GM18499 (cell line): ENCODE results near the gene DUSP18.
"Not testable (repeated sequence)": the region's sequence is repeated elsewhere in the genome, so short reads cannot be mapped to it uniquely, and the experiment has no call there.

ENCODE experiments used
- ATAC-seq: cut with Tn5 transposase; IDR thresholded peaks from one replicate; pipeline ENCODE4 v1.9.1; 2021; ENCODE audit warnings: moderate number of reproducible peaks; ENCODE audit not compliant: insufficient read depth, unreplicated experiment

DUSP18 gene

DNA sequence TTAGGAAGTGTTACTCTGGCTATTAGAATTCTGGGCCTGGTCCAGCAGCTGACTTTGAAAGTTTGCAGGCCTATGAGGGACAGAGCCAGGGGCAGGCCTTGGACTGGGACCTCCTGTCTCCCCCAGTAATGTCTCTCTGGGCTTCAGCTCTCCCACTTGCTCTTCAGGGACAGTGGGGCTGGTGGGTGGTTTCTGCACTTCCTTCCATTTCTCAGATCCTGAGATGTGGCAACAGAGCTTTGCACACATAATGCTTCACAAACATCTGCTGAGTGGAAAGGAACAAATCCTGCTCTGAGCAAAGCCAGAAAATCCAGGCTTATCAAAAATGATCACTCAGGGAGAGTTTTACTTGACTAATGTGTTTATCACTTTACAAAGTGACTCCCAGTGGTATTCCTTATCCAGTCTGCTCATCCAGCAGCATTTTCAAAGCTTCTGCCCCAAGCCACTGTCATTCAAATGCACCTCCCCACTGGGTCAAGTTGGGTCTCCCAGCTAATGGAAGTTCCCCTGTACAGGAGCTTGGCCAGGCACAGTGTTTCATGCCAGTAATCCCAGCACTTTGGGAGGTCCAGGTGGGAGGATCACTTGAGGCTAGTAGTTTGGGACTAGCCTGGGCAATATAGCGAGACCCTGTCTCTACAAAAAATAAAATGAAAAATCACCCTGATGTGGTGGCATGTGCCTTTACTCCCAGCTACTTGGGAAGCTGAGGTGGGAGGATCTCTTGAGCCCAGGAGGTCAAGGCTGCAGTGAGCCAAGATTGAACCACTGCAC lies 13.5 kb upstream of the DUSP18 start:
- no peak for ATAC-seq

DNA sequence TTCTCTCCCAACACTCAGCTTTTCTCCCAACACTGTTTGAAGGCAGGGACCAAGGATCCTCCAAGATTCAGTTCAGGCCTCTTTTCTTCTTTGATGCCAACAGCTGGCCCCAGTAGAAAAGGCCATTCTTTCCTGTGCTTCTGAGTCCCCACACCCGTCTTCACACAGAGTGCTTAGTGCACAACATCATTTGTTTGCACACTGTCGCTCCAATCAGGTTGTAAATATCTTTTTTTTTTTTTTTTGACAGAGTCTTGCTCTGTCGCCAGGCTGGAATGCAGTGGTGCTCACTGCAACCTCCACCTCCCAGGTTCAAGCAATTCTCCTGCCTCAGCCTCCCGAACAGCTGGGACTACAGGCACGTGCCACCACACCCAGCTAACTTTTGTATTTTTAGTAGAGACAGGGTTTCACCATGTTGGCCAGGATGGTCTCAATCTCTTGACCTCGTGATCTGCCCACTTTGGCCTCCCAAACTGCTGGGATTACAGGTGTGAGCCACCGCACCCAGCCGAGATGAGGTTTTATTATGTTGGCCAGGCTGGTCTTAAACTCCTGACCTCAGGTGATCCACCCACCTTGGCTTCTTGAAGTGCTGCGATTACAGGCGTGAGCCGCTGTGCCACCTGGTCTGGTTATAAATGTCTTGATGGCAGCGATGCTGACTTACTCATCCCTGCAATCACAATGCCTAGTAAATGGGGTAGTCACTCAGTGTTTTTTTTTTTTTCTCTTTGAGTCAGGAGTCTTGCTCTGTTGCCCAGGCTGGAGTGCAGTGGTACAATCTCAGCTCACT lies 12.4 kb upstream of the DUSP18 start:
- ATAC-seq: not testable (repeated sequence)

DNA sequence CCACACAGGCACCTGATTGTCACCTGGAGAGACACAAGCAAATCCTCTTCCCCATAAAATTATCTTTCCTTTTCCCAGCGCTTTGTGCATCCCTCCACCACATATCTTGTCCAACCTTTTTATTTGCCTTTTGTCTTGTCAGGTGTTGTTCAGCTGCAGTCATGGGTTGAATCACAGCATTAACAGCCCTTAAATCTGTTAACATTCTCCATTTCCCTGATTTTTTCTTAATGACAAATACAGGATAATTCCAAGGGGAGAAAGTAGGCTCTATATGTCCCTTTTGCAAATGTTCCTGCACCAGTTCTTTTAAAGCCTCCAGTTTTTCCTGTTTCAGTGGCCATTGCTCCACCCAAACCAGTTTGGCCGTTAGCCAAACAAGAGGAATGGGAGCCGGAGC lies 8.9 kb upstream of the DUSP18 start:
- ATAC-seq: not testable (repeated sequence)

DNA sequence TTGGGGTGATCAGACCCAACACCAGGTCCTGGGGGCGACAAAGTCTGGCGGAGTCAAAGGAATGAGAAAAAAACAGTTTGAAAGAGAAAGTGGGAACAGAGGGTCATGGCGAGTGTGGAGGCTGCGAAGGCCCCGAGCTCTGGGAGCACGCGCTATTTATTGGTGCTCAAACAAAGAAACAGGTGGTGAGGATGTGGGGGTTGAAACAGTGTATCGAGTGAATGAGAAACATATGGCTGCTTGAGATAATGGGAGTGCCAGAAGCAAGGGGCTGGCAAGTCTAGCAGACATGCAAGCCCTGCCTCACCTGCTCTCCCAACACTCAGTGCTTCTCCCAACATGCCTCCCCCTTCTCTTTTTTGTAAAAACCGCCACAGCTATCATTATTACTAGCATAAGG lies 7.8 kb upstream of the DUSP18 start:
- no peak for ATAC-seq

DNA sequence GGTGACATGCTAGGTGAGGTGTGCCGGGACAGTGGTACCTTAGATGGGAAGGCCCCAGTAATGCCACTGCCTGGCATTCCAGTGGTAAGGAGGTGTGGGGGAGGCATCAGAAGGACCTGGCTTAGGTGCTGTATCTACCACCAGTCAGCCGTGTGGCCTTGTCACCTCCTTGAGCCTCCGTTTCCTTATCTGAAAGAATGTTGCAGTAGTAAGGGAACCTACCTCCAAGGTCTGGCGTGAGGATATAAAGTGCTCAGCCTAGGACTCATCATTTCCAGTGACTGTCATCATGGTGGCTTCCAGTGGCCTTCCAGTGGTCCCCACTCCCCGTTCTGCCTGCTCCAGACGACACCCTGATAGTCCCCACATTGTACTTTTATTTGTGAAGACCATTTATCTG lies 6.8 kb upstream of the DUSP18 start:
- no peak for ATAC-seq

DNA sequence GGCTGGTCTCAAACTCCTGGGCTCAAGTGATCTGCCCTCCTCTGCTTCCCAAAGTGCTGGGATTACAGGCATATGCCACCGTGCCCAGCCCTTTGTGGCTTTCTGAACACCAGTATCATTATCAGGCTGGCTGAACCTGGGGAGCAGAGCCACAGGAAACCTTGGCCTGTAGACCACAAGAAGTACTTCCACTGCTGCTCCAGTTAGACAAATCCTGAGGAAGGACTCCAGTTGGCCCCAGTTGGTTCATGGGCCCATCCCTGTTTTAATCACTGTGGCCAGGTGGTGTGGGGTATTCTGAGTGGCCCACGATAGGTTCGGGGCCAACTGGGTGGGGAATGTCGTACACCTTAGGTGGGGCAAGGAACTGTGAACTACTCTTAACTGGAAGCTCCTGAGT lies 5.5 kb upstream of the DUSP18 start:
- ATAC-seq: no peak

DNA sequence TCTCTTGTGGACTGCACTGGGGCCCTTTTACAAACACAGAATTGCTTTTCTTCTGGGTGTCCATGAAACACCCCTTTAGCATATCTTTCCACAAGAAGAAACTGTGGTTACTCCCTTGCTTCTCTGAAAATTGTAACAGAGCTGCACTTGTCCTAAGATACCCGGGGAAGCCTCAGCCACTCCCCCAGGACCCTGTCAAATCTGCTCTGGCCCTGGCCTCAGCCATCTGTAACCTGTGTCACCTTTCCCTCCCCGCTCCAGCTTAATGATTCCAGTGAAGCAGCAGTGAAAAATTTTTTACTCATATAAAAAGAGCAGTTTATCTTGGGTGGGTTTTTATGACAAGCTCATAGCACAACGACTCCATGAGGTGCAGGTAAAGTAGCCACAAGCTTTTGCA lies 3.4 kb upstream of the DUSP18 start:
- no peak for ATAC-seq

DNA sequence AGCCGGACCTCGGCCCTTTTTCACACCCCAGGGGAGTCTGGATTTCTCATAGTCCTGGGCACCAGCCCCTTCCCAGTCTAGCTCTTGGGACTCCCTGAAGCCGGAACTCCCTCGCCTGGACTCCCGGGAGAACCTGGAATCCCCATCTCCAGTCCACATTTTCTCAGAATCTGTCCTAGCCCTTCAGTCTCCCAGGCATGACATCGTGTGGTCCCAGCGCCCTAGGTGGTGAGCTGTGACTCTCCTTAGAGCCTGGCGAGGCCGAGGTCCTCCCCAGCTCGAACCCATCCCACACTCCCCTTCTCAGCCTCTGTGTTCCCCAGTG lies 673 bp upstream of the DUSP18 start:
- ATAC-seq: no peak

DNA sequence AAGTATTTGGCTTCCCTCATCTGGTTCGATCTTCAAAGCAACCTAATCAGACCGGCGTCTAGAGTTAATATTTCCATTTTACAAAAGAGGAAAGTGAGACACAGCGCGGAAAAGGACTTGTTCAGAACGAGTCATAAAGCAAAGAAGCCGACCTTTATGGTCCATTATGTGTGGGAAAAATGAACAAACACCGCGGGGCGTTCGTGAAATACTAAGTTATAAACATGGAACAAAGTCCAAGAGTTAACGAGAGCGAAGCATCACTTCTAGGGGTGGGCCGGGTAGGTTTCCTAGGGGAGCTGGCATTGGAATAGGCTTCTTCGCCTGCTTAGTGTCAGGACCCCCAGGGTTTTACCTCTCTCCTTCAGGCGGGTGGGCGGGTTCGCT lies 575 bp downstream of the DUSP18 start:
- ATAC-seq: no peak

DNA sequence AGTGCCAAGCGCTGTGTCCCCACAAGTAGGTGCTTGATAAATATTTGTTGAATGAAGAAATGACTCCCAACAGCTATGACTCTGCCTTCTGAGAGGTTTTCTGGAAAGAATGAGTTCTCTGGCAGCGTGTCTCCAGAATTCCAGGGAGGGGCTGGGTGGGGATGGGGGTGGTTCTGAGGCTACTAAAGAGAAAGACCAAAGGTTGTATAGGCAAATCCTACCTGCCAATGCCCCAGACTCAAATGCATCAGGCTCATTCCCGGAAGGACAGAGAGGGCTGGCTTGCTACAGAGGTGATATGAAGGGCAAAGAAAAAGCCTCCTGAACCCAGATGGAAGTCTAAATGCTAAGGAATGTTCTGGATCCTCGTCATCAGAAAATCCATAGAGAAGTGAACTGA lies 1.9 kb downstream of the DUSP18 start:
- no peak for ATAC-seq

DNA sequence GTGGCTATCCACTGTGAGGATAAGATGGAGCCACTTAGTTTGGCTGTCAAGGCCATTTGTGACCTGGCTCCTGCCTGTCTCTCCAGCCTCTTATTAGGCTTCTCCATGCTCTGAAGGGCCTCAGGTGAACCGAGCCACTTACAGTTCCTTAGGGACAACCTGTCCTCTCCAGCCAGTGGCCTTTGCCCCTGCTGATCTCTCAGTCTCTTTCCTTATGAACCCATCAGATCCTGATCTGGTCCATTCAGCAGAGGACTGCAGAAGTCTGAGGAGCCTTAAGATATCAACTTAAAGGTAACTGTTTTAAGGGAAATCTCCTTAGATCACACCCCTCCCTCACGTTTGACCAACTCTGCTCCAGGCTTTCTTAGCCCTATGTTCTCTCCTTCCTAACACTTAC lies 2.4 kb downstream of the DUSP18 start:
- ATAC-seq: no peak

DNA sequence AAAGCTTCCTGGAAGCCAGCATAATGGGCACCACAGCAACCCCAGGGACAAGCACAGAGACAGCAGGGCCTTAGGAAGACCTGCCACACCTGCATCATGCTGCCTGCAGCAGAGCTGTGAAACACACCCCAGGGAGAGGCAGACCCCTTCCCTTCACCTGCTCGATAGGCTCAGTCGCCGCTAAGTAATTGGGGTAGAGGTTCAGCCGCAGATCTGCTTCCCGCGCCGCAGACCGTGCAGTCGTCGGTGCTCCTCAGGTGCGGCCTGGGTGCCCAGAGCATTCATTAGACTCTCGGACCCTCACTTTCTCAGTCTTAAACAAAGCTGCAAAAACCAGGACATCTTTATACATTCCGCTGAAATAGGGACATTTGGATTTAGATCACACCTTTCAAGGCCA lies 2.9 kb downstream of the DUSP18 start:
- ATAC-seq: no peak

DNA sequence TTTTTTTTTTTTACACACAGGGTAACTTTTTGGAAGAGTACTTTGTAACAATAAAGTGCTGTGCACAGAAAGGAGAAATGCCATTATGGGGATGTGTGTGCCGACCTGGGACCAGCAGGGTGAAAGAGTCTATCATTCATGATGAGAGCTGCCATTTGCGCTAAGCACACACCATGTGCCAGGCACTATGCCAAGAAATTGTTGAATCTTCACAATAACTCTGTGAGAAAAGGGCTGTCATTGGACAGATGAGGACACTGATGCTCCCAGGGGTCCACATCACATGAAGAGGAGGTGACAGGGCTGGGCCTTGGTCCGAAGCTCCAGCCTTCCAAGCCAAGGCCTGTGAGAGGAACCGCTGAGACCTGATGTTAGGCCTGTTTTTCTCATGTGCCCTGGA lies 5.6 kb downstream of the DUSP18 start:
- ATAC-seq: no peak

DNA sequence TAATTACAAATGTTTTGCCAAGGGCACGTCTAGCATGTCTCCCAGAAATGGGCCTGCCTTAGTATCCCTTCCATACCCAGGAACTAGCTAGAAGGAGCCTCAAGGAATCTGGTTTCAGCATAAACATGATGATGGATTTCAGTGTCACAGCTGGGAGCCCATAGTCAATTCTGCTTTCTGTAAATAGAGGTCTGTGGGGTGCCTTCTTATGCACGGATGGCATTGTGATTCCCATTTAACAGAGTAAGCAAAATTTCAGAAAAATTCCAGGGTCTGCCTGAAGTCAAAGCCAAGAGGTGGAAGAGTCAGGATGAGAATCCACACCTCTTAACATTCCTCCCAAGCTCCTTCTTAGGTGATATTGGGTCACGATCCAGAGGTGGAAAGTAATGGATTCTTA lies 12.1 kb downstream of the DUSP18 start:
- ATAC-seq: no peak

DNA sequence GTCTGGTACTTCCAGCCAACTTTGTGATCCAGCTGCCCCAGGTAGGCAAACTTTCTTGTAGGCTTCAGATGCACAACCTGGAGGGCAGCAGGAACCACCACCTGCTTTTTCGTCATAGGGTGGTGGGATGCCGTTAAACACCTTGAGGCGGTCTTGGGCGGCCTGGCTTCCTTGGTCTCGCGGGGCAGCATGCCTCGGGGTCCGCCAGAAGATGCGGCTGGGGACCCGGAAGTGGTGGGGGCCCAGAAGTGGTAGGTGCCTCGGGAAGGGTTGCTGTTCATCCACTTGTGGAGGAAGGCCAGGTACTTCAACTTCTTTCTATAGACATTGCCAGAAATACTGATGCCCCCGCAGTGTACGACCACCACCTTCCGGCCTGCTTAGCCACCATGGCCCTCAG lies 13.3 kb downstream of the DUSP18 start:
- no peak for ATAC-seq

DNA sequence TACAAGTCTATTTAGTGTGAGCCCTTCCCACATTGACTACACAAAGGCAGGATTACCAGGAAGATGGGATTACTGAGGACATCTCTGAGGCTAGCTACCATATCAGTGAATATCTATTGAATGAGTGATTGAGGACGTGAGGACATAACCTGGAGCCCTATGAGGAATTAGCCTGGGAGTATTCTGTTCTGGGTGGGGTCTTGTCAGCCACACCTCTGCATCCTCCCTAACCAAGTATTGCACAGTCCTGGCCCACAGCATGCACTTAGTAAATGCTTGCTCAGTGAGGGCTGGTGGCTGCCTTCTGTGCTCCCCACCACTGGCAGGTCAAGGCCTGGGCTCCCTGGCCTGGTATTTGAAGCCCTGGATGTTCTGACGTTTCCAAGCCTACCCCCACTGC lies 14.8 kb downstream of the DUSP18 start:
- no peak for ATAC-seq

DNA sequence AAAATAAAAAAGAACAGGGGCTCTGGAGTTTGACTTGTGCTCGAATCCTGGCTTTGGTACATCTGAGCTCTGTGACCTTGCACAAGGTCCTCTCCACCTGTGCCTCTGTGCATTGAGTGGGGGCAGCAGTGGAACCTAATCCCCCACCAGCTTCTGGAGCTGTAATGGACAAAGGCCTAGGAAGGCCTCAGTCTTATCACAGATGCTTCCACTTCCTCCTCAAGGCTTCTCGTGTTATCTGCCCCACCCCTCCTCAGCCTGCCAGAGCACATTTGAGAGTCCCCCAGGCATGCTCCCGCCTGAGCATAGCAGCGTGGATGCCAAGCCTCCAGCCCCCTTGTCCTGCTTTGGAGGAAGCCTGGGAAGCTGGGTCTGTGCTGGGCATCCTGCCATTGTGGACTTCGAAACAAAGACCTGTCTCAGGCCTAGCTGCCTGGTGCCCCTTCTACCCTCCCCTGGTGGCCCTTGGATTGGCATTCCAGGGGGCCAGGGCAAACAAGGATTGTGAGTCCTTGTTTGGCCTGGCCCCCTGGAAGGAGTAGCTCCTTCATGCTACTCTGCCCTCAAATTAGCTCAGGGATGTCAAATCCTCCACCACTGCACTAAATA lies 17.1 kb downstream of the DUSP18 start:
- no peak for ATAC-seq

DNA sequence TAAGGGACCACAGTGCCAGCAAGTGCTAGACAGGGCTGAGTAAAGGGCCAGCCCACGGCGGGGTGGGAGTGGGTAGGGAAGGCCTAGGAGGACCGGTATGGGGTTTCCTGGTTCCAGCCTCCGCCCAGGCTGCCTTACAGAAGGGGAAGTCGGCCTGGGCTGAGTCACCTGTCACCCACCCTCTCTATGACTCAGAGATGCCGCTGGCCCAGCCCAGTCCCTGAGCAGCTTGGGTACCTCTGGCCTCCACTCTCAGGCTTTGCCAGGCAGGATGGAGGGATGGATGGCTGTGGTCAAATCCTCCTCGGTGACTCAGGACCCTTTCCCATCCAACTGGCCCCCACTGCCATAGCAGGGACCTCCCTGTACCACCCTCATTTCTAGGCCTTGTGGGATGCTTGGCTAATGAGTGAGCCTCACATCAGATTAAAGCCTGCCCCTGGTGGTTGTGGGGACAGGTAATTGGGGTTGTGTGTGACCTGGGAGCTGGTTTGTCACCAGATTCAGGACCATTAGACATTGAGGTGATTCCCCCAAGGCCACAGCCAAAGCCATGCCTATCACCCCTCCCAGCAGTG lies 18.2 kb downstream of the DUSP18 start:
- ATAC-seq: no peak

DNA sequence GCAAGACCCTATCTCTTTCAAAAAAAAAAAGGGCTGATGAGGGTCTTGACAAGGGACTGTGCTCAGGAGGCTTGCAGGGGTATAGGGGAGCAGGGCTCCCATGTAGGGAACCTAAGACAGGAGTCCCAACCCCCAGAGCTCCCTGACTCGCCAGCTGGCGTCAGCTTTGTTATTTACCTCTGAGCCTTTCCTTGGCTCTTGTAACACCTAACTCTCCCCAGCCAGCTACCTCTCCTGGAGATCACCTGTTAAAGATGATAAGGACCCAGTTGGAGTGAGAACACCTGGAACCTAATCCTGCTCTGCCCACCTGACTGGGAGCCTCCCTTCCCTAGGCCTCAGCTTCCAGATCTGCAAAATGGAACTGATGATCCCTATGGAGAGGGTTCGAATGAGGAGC lies 18.9 kb downstream of the DUSP18 start:
- ATAC-seq: no peak

DNA sequence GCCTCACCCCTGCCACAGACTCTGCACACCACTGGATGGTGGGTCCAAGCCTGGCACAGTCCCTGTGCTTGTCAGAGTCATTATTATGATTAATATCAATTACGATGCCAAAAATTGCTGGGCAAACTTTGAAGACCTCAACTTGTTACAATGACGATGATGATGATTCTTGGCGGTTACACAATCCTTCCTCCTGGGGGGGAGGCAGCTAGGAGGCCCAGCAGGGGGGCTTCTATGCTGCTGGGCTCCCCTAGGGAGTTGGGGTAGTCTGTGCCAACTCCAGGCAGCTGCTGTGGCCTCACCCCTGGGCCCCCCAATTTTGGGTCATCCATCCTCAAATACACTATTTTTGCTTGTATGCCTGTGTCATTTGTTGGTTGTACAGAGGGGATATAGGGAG lies 20.1 kb downstream of the DUSP18 start:
- ATAC-seq: no peak

DNA sequence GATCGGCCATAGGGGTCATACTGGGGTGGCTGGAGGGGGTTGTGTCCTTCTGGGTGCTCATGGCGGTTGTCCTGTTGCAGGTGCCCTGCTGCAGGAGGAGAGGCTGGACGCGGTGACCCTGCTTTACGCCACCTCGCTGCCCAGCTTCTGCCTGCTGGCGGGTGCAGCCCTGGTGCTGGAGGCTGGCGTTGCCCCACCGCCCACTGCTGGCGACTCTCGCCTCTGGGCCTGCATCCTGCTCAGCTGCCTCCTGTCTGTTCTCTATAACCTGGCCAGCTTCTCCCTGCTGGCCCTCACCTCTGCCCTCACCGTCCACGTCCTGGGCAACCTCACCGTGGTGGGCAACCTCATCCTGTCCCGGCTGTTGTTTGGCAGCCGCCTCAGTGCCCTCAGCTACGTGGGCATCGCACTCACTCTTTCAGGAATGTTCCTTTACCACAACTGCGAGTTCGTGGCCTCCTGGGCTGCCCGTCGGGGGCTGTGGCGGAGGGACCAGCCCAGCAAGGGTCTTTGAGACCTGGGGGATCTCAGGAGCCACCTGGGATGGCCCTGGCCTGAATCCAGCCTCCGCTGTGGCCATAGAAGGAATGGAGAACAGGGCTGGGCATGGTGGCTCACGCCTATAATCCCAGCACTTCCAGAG lies 21.0 kb downstream of the DUSP18 start:
- ATAC-seq: no peak
